Neural progenitor cell (in vitro differentiated cells): ENCODE measurements around the gene SERF2. TPM values are rescaled to one million over a fixed set of nuclear protein-coding genes. Genes with fewer than 3 reads are reported as not detected.
"Not testable (repeated sequence)": the region's sequence is repeated elsewhere in the genome, so short reads cannot be mapped to it uniquely, and the experiment has no call there.

ENCODE experiments used
- DNase-seq: peaks from one replicate; pipeline ENCODE4 v3.0.0-alpha.2; 2016; ENCODE audit warnings: low spot score
- H2AFZ ChIP-seq: fragments of 200-600 bp; sonication (generic); replicated peaks from 2 replicates; pipeline ENCODE4 v1.6.1; 2016; ENCODE audit warnings: antibody characterized with exemption
- H3F3A ChIP-seq: fragments of 200-600 bp; sonication (generic); 2 replicates; pipeline ENCODE4 v1.6.1; 2016; ENCODE audit warnings: antibody characterized with exemption, low read depth
- H3K27ac ChIP-seq: fragments of 200-600 bp; sonication (generic); 2 replicates; pipeline ENCODE4 v1.5.1; 2016; ENCODE audit warnings: mild to moderate bottlenecking
- H3K27me3 ChIP-seq: fragments of 200-600 bp; sonication (generic); 2 replicates; pipeline ENCODE4 v1.6.1; 2016; ENCODE audit warnings: mild to moderate bottlenecking, moderate library complexity
- H3K36me3 ChIP-seq: fragments of 200-600 bp; sonication (generic); 2 replicates; pipeline ENCODE4 v1.5.1; 2016
- H3K4me1 ChIP-seq: fragments of 200-600 bp; sonication (generic); 2 replicates; pipeline ENCODE4 v1.6.1; 2016; ENCODE audit warnings: mixed run types
- H3K4me2 ChIP-seq: fragments of 200-600 bp; sonication (generic); 2 replicates; pipeline ENCODE4 v1.6.1; 2016
- H3K4me3 ChIP-seq: fragments of 200-600 bp; sonication (generic); 2 replicates; pipeline ENCODE4 v1.5.1; 2016
- H3K79me2 ChIP-seq: fragments of 200-600 bp; sonication (generic); 2 replicates; pipeline ENCODE4 v1.6.1; 2016; ENCODE audit warnings: low read depth
- H3K9ac ChIP-seq: fragments of 200-600 bp; sonication (generic); 2 replicates; pipeline ENCODE4 v1.6.1; 2016
- H3K9me3 ChIP-seq: fragments of 200-600 bp; sonication (generic); 2 replicates; pipeline ENCODE4 v1.5.1; 2016; ENCODE audit warnings: low read depth
- H4K20me1 ChIP-seq: fragments of 200-600 bp; sonication (generic); 2 replicates; pipeline ENCODE4 v1.6.1; 2016; ENCODE audit warnings: low read depth
- H3K27ac Mint-ChIP-seq: 3 replicates; pipeline ENCODE4 v1.8.0; 2021; ENCODE audit warnings: mixed read lengths
- H3K27me3 Mint-ChIP-seq: 2 replicates; pipeline ENCODE4 v1.8.0; 2022; ENCODE audit warnings: low read depth, mild to moderate bottlenecking, inconsistent platforms, moderate library complexity, mixed read lengths; ENCODE audit not compliant: insufficient read depth
- H3K36me3 Mint-ChIP-seq: 3 replicates; pipeline ENCODE4 v1.8.0; 2021; ENCODE audit warnings: mixed read lengths
- H3K4me1 Mint-ChIP-seq: 3 replicates; pipeline ENCODE4 v1.8.0; 2021; ENCODE audit warnings: mixed read lengths
- H3K4me3 Mint-ChIP-seq: 3 replicates; pipeline ENCODE4 v1.8.0; 2021; ENCODE audit warnings: mild to moderate bottlenecking, moderate library complexity, mixed read lengths
- H3K9me3 Mint-ChIP-seq: 3 replicates; pipeline ENCODE4 v1.8.0; 2020; ENCODE audit warnings: mixed read lengths
- EZH2 ChIP-seq: fragments of 200-600 bp; sonication (generic); IDR thresholded peaks from 2 replicates; pipeline ENCODE4 v1.6.1; 2017; ENCODE audit warnings: antibody characterized with exemption, mild to moderate bottlenecking, moderate library complexity
- EZH2phosphoT487 ChIP-seq: fragments of 200-600 bp; sonication (generic); IDR thresholded peaks from 2 replicates; pipeline ENCODE4 v1.6.1; 2017; ENCODE audit warnings: antibody characterized with exemption
- total RNA-seq: library from RNA; depleted of rRNA; stranded (reverse); fragments of >200 nt; gene quantifications from 2 replicates; pipeline ENCODE4 v1.2.3, GENCODE V29; 2015; ENCODE audit warnings: low replicate concordance
- TF ChIP-seq, protein P1 (sequence below): fragments of 200-600 bp; sonication (generic); IDR thresholded peaks from 2 replicates; pipeline ENCODE4 v1.5.1; 2017; ENCODE audit warnings: antibody characterized with exemption, mild to moderate bottlenecking

The SERF2 gene
- total RNA-seq, 1 donor from 2014 or later: 249 TPM

DNA sequence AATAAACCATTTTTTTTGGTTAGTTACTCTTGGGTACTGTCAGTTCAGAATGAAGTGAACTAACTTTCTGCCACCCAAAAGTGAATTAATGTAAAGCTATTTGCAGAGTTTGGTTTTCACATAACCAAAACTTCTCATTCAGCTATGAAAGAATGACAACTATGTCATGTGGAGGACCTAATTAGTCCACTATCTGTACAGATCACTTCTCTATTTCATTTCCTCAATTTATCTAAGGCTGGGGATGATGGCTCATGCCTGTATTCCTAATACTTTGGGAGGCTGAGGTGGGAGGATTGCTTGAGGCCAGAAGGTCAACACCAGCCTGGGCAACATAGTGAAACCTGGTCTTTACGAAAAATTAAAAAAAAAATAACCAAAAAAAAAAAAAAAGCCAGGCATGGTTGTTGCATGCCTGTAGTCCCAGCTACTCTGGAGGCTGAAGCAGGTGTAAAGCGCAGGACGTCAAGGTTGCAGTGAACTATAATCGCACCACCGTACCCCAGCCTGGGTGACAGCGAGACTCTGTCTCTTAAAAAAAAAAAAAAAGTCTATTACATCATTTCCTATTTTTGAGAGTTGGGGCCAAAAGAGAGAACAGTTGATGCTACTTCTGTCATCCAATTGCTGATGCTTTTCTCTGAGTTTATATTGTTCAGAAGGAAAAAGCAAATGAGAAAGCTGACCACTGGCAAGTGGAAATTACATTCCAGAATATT lies 17.0 kb downstream of the SERF2 start:
- H3F3A ChIP-seq: peaks cover 20% of the 10 kb centered on the region
- no peak for DNase-seq
- no peak overlapping the region for H2AFZ ChIP-seq
- peaks cover 2% of the 10 kb centered on the region for H3K27me3 Mint-ChIP-seq
- no peak overlapping the region for H3K27ac Mint-ChIP-seq
- H4K20me1 ChIP-seq: no peaks in the 10 kb centered on the region
- no peaks in the 10 kb centered on the region for H3K9me3 ChIP-seq
- no peak overlapping the region for H3K27ac ChIP-seq
- TF ChIP-seq EZH2phosphoT487: no peak
- TF ChIP-seq, protein P1, sequence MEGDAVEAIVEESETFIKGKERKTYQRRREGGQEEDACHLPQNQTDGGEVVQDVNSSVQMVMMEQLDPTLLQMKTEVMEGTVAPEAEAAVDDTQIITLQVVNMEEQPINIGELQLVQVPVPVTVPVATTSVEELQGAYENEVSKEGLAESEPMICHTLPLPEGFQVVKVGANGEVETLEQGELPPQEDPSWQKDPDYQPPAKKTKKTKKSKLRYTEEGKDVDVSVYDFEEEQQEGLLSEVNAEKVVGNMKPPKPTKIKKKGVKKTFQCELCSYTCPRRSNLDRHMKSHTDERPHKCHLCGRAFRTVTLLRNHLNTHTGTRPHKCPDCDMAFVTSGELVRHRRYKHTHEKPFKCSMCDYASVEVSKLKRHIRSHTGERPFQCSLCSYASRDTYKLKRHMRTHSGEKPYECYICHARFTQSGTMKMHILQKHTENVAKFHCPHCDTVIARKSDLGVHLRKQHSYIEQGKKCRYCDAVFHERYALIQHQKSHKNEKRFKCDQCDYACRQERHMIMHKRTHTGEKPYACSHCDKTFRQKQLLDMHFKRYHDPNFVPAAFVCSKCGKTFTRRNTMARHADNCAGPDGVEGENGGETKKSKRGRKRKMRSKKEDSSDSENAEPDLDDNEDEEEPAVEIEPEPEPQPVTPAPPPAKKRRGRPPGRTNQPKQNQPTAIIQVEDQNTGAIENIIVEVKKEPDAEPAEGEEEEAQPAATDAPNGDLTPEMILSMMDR: no peak
- TF ChIP-seq EZH2: no peak
- no peak overlapping the region for H3K4me2 ChIP-seq
- no peak overlapping the region for H3K4me3 ChIP-seq
- no peaks in the 10 kb centered on the region for H3K4me1 ChIP-seq
- H3K4me3 Mint-ChIP-seq: no peak overlapping the region
- H3K4me1 Mint-ChIP-seq: no peaks in the 10 kb centered on the region
- H3K27me3 ChIP-seq: no peaks in the 10 kb centered on the region
- H3K9me3 Mint-ChIP-seq: no peaks in the 10 kb centered on the region
- H3K36me3 Mint-ChIP-seq: peaks cover 32% of the 10 kb centered on the region
- no peak overlapping the region for H3K9ac ChIP-seq
- H3K79me2 ChIP-seq: no peaks in the 10 kb centered on the region
- peaks cover 19% of the 10 kb centered on the region for H3K36me3 ChIP-seq

GRCh38 chr15:43815064-43815463 lies 22.9 kb downstream of the SERF2 start:
- H3K27ac ChIP-seq, H3F3A ChIP-seq, H3K27me3 Mint-ChIP-seq, H3K9ac ChIP-seq, H3K4me1 Mint-ChIP-seq, DNase-seq, H3K4me2 ChIP-seq, H3K9me3 ChIP-seq, H3K27ac Mint-ChIP-seq, H2AFZ ChIP-seq, H3K4me3 Mint-ChIP-seq, H3K36me3 ChIP-seq, H3K27me3 ChIP-seq, H3K9me3 Mint-ChIP-seq, H3K4me1 ChIP-seq, H3K4me3 ChIP-seq: not testable (repeated sequence)
- Histone ChIP-seq H4K20me1 (peaks cover 13% of the 10 kb centered on the region), H3K79me2 (peaks cover 29% of the 10 kb centered on the region)
- H3K36me3 Mint-ChIP-seq: peaks cover 29% of the 10 kb centered on the region

GRCh38 chr15:43821505-43821904 lies 29.4 kb downstream of the SERF2 start:
- TF ChIP-seq EZH2phosphoT487 (no peak), EZH2 (no peak)
- TF ChIP-seq, protein P1: no peak
- no peak for DNase-seq
- Histone ChIP-seq H3K4me3 (no peak overlapping the region), H3K27ac (no peak overlapping the region), H3K36me3 (peaks cover 8% of the 10 kb centered on the region), H2AFZ (no peak overlapping the region), H3K27me3 (no peaks in the 10 kb centered on the region), H3K79me2 (peaks cover 73% of the 10 kb centered on the region), H3K9me3 (peaks cover 5% of the 10 kb centered on the region), H3F3A (peaks cover 18% of the 10 kb centered on the region), H3K4me2 (no peak overlapping the region), H4K20me1 (peaks cover 16% of the 10 kb centered on the region), H3K4me1 (peaks cover 3% of the 10 kb centered on the region), H3K9ac (no peak overlapping the region)
- peaks cover 5% of the 10 kb centered on the region for H3K9me3 Mint-ChIP-seq
- no peak overlapping the region for H3K27ac Mint-ChIP-seq
- H3K4me3 Mint-ChIP-seq: peak overlapping the region; percentile 21
- peaks cover 9% of the 10 kb centered on the region for H3K4me1 Mint-ChIP-seq
- peaks cover 10% of the 10 kb centered on the region for H3K36me3 Mint-ChIP-seq
- H3K27me3 Mint-ChIP-seq: peaks cover 2% of the 10 kb centered on the region
